Measurements from ENCODE around the gene IRF2BP2. TPM values are rescaled to one million over a fixed set of nuclear protein-coding genes. Genes with fewer than 3 reads are reported as not detected.

IRF2BP2 gene
- total and polyA plus RNA-seq, 2 of the 13 experiments (the other 11 are each of a cell fraction or from before 2014, with no cell fraction given), result 140 to 147 TPM

DNA sequence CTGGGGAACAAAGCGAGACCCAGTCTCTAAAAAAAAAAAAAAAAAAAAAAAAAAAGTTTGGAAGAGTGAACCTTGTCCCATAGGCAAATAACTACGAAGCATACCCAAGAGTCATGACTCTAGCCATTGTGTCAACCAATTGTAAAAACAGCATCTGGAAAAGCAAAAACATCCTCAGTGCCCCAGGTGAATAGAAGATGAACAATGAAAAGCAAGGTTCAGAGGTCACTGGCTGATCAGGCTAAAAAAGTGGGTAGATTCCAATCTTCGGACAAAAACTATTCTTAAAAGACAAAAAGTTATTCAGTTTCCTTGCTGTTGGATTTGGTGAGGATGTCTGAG, 11.1 kb upstream of the IRF2BP2 start (continued):
- TF ChIP-seq, protein P1, sequence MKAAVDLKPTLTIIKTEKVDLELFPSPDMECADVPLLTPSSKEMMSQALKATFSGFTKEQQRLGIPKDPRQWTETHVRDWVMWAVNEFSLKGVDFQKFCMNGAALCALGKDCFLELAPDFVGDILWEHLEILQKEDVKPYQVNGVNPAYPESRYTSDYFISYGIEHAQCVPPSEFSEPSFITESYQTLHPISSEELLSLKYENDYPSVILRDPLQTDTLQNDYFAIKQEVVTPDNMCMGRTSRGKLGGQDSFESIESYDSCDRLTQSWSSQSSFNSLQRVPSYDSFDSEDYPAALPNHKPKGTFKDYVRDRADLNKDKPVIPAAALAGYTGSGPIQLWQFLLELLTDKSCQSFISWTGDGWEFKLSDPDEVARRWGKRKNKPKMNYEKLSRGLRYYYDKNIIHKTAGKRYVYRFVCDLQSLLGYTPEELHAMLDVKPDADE (CRISPR knock-in tag; IDR thresholded peaks at IDR 0.05), result no peak
- peak; percentile 2; the same call in 1 of the 2 replicates for TF ChIP-seq ZMYM2 (CRISPR knock-in tag; IDR thresholded peaks at IDR 0.05)
- 0 out of 2 replicates have a peak, but pooled peaks have one; percentile 11 for TF ChIP-seq ZNF800 (CRISPR knock-in tag; IDR thresholded peaks at IDR 0.05)
- TF ChIP-seq ARNT (IDR thresholded peaks at IDR 0.05), result no peak
- no peak for TF ChIP-seq SCMH1 (CRISPR knock-in tag; IDR thresholded peaks at IDR 0.05; ENCODE audit: borderline replicate concordance)
- no peak for TF ChIP-seq ZKSCAN1 (IDR thresholded peaks at IDR 0.05; ENCODE audit: low read length)
- TF ChIP-seq DMTF1 (CRISPR knock-in tag; IDR thresholded peaks at IDR 0.05), result no peak
- no peak for TF ChIP-seq ZFX (CRISPR knock-in tag; IDR thresholded peaks at IDR 0.05; ENCODE audit: low read depth)
- no peak for TF ChIP-seq PTBP1 (IDR thresholded peaks at IDR 0.05; ENCODE audit: low read depth, low read length, poor library complexity, severe bottlenecking)
- no peak for TF ChIP-seq GTF2F1 (IDR thresholded peaks at IDR 0.05; ENCODE audit: low read length)
- TF ChIP-seq, protein P2, sequence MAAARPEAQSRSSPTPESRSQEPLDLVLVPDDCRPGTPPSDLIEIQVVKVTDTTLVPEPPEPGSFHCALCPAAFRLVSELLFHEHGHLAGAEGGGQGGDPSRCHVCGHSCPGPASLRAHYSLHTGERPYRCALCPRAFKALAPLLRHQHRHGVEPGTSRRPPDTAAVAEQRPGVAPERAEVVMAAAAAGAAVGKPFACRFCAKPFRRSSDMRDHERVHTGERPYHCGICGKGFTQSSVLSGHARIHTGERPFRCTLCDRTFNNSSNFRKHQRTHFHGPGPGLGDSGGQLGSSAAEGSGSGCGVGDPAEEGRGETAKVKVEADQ (CRISPR knock-in tag; IDR thresholded peaks at IDR 0.05; ENCODE audit: borderline replicate concordance), result no peak
- TF ChIP-seq AKAP8 (CRISPR knock-in tag; IDR thresholded peaks at IDR 0.05), result no peak
- TF ChIP-seq POLR2G (IDR thresholded peaks at IDR 0.05; ENCODE audit: low read depth, low read length), result no peak
- TF ChIP-seq E2F5 (CRISPR knock-in tag; conservative IDR thresholded peaks at IDR 0.05), result no peak
- no peak for TF ChIP-seq NR3C1 (CRISPR knock-in tag; IDR thresholded peaks at IDR 0.05)

All from HepG2 (cell line).